RWPE2 (cell line): ENCODE data around the gene OSM.

Experiments
- ATAC-seq: fragments of 200-7000 bp; cut with Tn5 transposase; 3 replicates; pipeline ENCODE4 v1.9.1; 2021; ENCODE audit warnings: low read depth
- DNase-seq: peaks from one replicate; pipeline ENCODE4 v3.0.0-alpha.2; 2020; ENCODE audit warnings: low spot score
- H3K27ac ChIP-seq: fragments of 450-650 bp; 2 replicates; pipeline ENCODE4 v1.5.1; 2017; ENCODE audit warnings: mild to moderate bottlenecking; ENCODE audit not compliant: poor library complexity, severe bottlenecking
- H3K27me3 ChIP-seq: fragments of 250-450 bp; sonication (Bioruptor Pico); 2 replicates; pipeline ENCODE4 v1.5.1; 2021; ENCODE audit warnings: mild to moderate bottlenecking, moderate library complexity; ENCODE audit not compliant: insufficient read depth, poor library complexity, severe bottlenecking
- H3K36me3 ChIP-seq: fragments of 250-450 bp; sonication (Bioruptor Pico); 2 replicates; pipeline ENCODE4 v1.5.1; 2020; ENCODE audit warnings: low read depth, mild to moderate bottlenecking, moderate library complexity
- H3K4me1 ChIP-seq: fragments of 250-450 bp; sonication (Bioruptor Pico); 2 replicates; pipeline ENCODE4 v1.5.1; 2021; ENCODE audit warnings: mild to moderate bottlenecking, moderate library complexity; ENCODE audit not compliant: insufficient read depth, poor library complexity, severe bottlenecking
- H3K4me3 ChIP-seq: fragments of 250-450 bp; sonication (Bioruptor Pico); 2 replicates; pipeline ENCODE4 v1.5.1; 2021; ENCODE audit warnings: mild to moderate bottlenecking, moderate library complexity; ENCODE audit not compliant: severe bottlenecking
- H3K9me3 ChIP-seq: fragments of 250-450 bp; sonication (Bioruptor Pico); 2 replicates; pipeline ENCODE4 v1.5.1; 2021; ENCODE audit warnings: mild to moderate bottlenecking, moderate library complexity; ENCODE audit not compliant: severe bottlenecking
- CTCF ChIP-seq: fragments of 450-650 bp; IDR thresholded peaks from one replicate; pipeline ENCODE4 v1.5.1; 2017; ENCODE audit warnings: mild to moderate bottlenecking, moderate library complexity; ENCODE audit not compliant: poor library complexity, severe bottlenecking

Gene OSM

GRCh38 chr22:30273711-30274436, 7.2 kb upstream of the OSM start:
- no peaks in the 10 kb centered on the region for H3K36me3 ChIP-seq
- H3K9me3 ChIP-seq: no peaks in the 10 kb centered on the region
- TF ChIP-seq CTCF: no peak
- H3K4me3 ChIP-seq: no peak overlapping the region
- ATAC-seq: no peak
- no peak overlapping the region for H3K27ac ChIP-seq
- H3K4me1 ChIP-seq: peaks cover 7% of the 10 kb centered on the region
- no peaks in the 10 kb centered on the region for H3K27me3 ChIP-seq
- no peak for DNase-seq

- no peak overlapping the region for H3K27ac ChIP-seq
- H3K9me3 ChIP-seq: no peaks in the 10 kb centered on the region
- H3K4me3 ChIP-seq: no peak overlapping the region
- ATAC-seq (no peak), DNase-seq (no peak)
- H3K27me3 ChIP-seq: no peaks in the 10 kb centered on the region
- TF ChIP-seq CTCF: no peak
- no peaks in the 10 kb centered on the region for H3K36me3 ChIP-seq
- H3K4me1 ChIP-seq: peaks cover 7% of the 10 kb centered on the region
Measured at GRCh38 chr22:30272781-30273601, 6.3 kb upstream of the OSM start.

GRCh38 chr22:30270832-30271231, 4.2 kb upstream of the OSM start:
- H3K27ac ChIP-seq: no peak overlapping the region
- no peak for DNase-seq
- no peaks in the 10 kb centered on the region for H3K4me1 ChIP-seq
- ATAC-seq: no peak
- H3K27me3 ChIP-seq: no peaks in the 10 kb centered on the region
- no peaks in the 10 kb centered on the region for H3K9me3 ChIP-seq
- no peak for TF ChIP-seq CTCF
- H3K36me3 ChIP-seq: no peaks in the 10 kb centered on the region
- no peak overlapping the region for H3K4me3 ChIP-seq

GRCh38 chr22:30268331-30268730, 1.7 kb upstream of the OSM start:
- ATAC-seq (no peak), DNase-seq (no peak)
- H3K27me3 ChIP-seq: no peaks in the 10 kb centered on the region
- no peaks in the 10 kb centered on the region for H3K36me3 ChIP-seq
- H3K27ac ChIP-seq: no peak overlapping the region
- H3K4me1 ChIP-seq: no peaks in the 10 kb centered on the region
- no peak overlapping the region for H3K4me3 ChIP-seq
- H3K9me3 ChIP-seq: no peaks in the 10 kb centered on the region
- TF ChIP-seq CTCF: no peak
